ENCODE measurements around the gene ACSL3. TPM values are rescaled to one million over a fixed set of nuclear protein-coding genes. Genes with fewer than 3 reads are reported as not detected.
A peak's percentile ranks its signal among the peaks of the same experiment; 100 is the strongest.

ACSL3 gene
- total RNA-seq, 1 experiment from 2014 or later = 85.2 TPM

GRCh38 chr2:222979484-222979883, 118.6 kb downstream of the ACSL3 start:
- no peak overlapping the region for H3K4me3 ChIP-seq (ENCODE audit: low read depth in 2 of 2, low read length in 2 of 2)
- intact Hi-C loops (cut with micrococcal nuclease; ENCODE audit: unreplicated experiment) (no loop called here), in situ Hi-C loops (cut with HindIII; ENCODE audit: low pct_unique_long_range_greater_than_20kb, low sequenced_read_pairs) (no loop called here)
- no peak for DNase-seq (ENCODE audit: low read depth, low spot score)
- no peak for ATAC-seq
- CTCF ChIA-PET = interaction anchor here (0.6 kb wide), 1 partner anchor 831 kb away, joined by 3 read pairs; no protein-coding TSS in a partner anchor
- no peaks in the 10 kb centered on the region for H3K36me3 ChIP-seq (ENCODE audit: control insufficient read depth, insufficient read depth, low read length)
- no peaks in the 10 kb centered on the region for H3K9me3 ChIP-seq (ENCODE audit: control insufficient read depth, insufficient read depth, low read depth, low read length)
- no TSS peak for BruUV-seq (replicated peaks)
- no peak overlapping the region for H3K27ac ChIP-seq (ENCODE audit: low read length)
- no peaks in the 10 kb centered on the region for H3K4me1 ChIP-seq (ENCODE audit: control insufficient read depth, insufficient read depth, low read length)
- no peak for TF ChIP-seq TCF7L2 (IDR thresholded peaks at IDR 0.05; ENCODE audit: low read depth, low read length)
- TF ChIP-seq POLR2AphosphoS5 (IDR thresholded peaks at IDR 0.05; ENCODE audit: low read depth, low read length) = no peak
- no peak for TF ChIP-seq SIN3A (IDR thresholded peaks at IDR 0.05; ENCODE audit: borderline replicate concordance, insufficient read depth, low read depth, low read length)
- TF ChIP-seq REST (IDR thresholded peaks at IDR 0.05; ENCODE audit: insufficient read depth in 1 of 2, low read depth in 2 of 2, low read length in 1 of 2) = no peak
- POLR2A ChIA-PET = no interaction called here
- H3K27me3 ChIP-seq (ENCODE audit: control insufficient read depth, insufficient read depth, low read length) = no peaks in the 10 kb centered on the region

GRCh38 chr2:222982010-222982908, 121.4 kb downstream of the ACSL3 start:
- no peak for ATAC-seq
- CTCF ChIA-PET = no interaction called here
- no TSS peak for BruUV-seq (replicated peaks)
- intact Hi-C loops (cut with micrococcal nuclease; ENCODE audit: unreplicated experiment) = no loop called here
- Histone ChIP-seq H3K4me1 (ENCODE audit: control insufficient read depth, insufficient read depth, low read length) (no peaks in the 10 kb centered on the region), H3K27ac (ENCODE audit: low read length) (no peak overlapping the region; the same call in 1 of the 2 replicates), H3K36me3 (ENCODE audit: control insufficient read depth, insufficient read depth, low read length) (no peaks in the 10 kb centered on the region), H3K4me3 (ENCODE audit: low read depth in 2 of 2, low read length in 2 of 2) (no peak overlapping the region), H3K9me3 (ENCODE audit: control insufficient read depth, insufficient read depth, low read depth, low read length) (no peaks in the 10 kb centered on the region), H3K27me3 (ENCODE audit: control insufficient read depth, insufficient read depth, low read length) (no peaks in the 10 kb centered on the region)
- in situ Hi-C loops (cut with HindIII; ENCODE audit: low pct_unique_long_range_greater_than_20kb, low sequenced_read_pairs) = no loop called here
- POLR2A ChIA-PET = no interaction called here
- peak; percentile 10 for DNase-seq (ENCODE audit: low read depth, low spot score)
- TF ChIP-seq SIN3A (IDR thresholded peaks at IDR 0.05; ENCODE audit: borderline replicate concordance, insufficient read depth, low read depth, low read length) (no peak), CTCF (IDR thresholded peaks at IDR 0.05) (peak; percentile 54)

GRCh38 chr2:222982909-222983265, 122.1 kb downstream of the ACSL3 start:
- no peak overlapping the region; the same call in 1 of the 2 replicates for H3K27ac ChIP-seq (ENCODE audit: low read length)
- TF ChIP-seq TCF7L2 (IDR thresholded peaks at IDR 0.05; ENCODE audit: low read depth, low read length) = no peak
- TF ChIP-seq REST (IDR thresholded peaks at IDR 0.05; ENCODE audit: insufficient read depth in 1 of 2, low read depth in 2 of 2, low read length in 1 of 2) = no peak
- BruUV-seq (replicated peaks) = no TSS peak
- intact Hi-C loops (cut with micrococcal nuclease; ENCODE audit: unreplicated experiment) (no loop called here), in situ Hi-C loops (cut with HindIII; ENCODE audit: low pct_unique_long_range_greater_than_20kb, low sequenced_read_pairs) (no loop called here)
- H3K4me1 ChIP-seq (ENCODE audit: control insufficient read depth, insufficient read depth, low read length) = no peaks in the 10 kb centered on the region
- ChIA-PET POLR2A (no interaction called here), CTCF (no interaction called here)
- H3K4me3 ChIP-seq (ENCODE audit: low read depth in 2 of 2, low read length in 2 of 2) = no peak overlapping the region
- DNase-seq (ENCODE audit: low read depth, low spot score) = no peak
- H3K9me3 ChIP-seq (ENCODE audit: control insufficient read depth, insufficient read depth, low read depth, low read length) = no peaks in the 10 kb centered on the region
- H3K36me3 ChIP-seq (ENCODE audit: control insufficient read depth, insufficient read depth, low read length) = no peaks in the 10 kb centered on the region
- H3K27me3 ChIP-seq (ENCODE audit: control insufficient read depth, insufficient read depth, low read length) = no peaks in the 10 kb centered on the region
- ATAC-seq = no peak

Data from Panc1 (cell line).